Pancreas (tissue), 10 donors: ENCODE data around the gene TFPI. TPM values are rescaled to one million over a fixed set of nuclear protein-coding genes. Genes with fewer than 3 reads are reported as not detected.

Source experiments
- ATAC-seq, 4 donors: fragments of 200-7000 bp; cut with Tn5 transposase; one replicate each; pipeline versions ENCODE4 v1.8.0 to v1.9.1; 2020; ENCODE audit warnings: mild to moderate bottlenecking in 4 of 4, moderate library complexity in 4 of 4
- DNase-seq, 6 donors: peaks; one replicate each; pipeline ENCODE4 v3.0.0-alpha.2; 2020
- FAIRE-seq: peaks from 2 replicates; lab custom pipeline; 2012; peaks lifted over from hg19 to GRCh38; lab: Jason Lieb, UNC
- H3K27ac ChIP-seq, 4 donors: fragments of 200-600 bp; sonication (generic); 1 replicate in 3 of 4; 2 replicates in 1 of 4; pipeline versions ENCODE4 v1.5.0 to v1.8.0; 2020
- H3K27me3 ChIP-seq, 4 donors: fragments of 200-600 bp; one replicate each; pipeline ENCODE4 v1.8.0; 2021
- H3K36me3 ChIP-seq, 3 donors: fragments of 200-600 bp; sonication (generic) in 1 of 3; one replicate each; pipeline versions ENCODE4 v1.5.0 to v1.8.0; 2020 to 2021
- H3K4me1 ChIP-seq, 3 donors: fragments of 200-600 bp; one replicate each; pipeline ENCODE4 v1.8.0; 2021
- H3K4me3 ChIP-seq, 4 donors: fragments of 200-600 bp; sonication (generic) in 2 of 4; one replicate each; pipeline versions ENCODE4 v1.5.0 to v1.8.0; 2020 to 2021
- H3K9me3 ChIP-seq, 4 donors: fragments of 200-600 bp; one replicate each; pipeline ENCODE4 v1.8.0; 2021
- WGBS, 2 donors: extraction: QIAGEN DNeasy Blood & Tissue Kit; methylation state at CpG; one replicate each; pipeline ENCODE4 v1.1.7; 2013; 5-methylcytosine and 5-hydroxymethylcytosine counted together
- intact Hi-C, 3 donors: fragments of 100-400 bp; cut with DNase I; formaldehyde crosslinking; loops; one replicate each; pipeline versions ENCODE4 v1.11.1 to v1.14.2; 2022
- polyA plus RNA-seq, 2 donors: library from polyadenylated mRNA; stranded (reverse); fragments of 200-250 nt; gene quantifications; one replicate each; pipeline ENCODE4 v1.2.3, GENCODE V29; 2013
- total RNA-seq, 6 donors: library from RNA; stranded (reverse); fragmentation: NEBNext Ultra II Directional in 4 of 6; extraction: Animal tissue kit (Norgen Biotek cat#: 25700) in 4 of 6; gene quantifications; one replicate each; pipeline versions ENCODE4 v1.2.1 to v1.2.4, GENCODE V29; 2021 to 2023
- TF ChIP-seq, protein P1 (sequence below), 4 donors: fragments of 200-600 bp; sonication (generic) in 3 of 4; IDR thresholded peaks; one replicate each; pipeline versions ENCODE4 v1.5.0 to v1.8.0; 2021; ENCODE audit warnings: antibody characterized with exemption in 4 of 4
- donor health status: healthy with polysubstance abuse.
- donor health status: DM: no; HTN: no; CAD: no; lungs with moderate emphysema.
- donor health status: DM: no; HTN: no; CAD: no.
- donor health status: control.
- donor health status: control.
- donor health status: Bipolar disorder and iron deficiency.
- donor health status: DM: yes; HTN: yes; CAD: no.
- donor health status: DM: no; HTN: no; CAD: no.
- donor health status: DM: no; HTN: no; CAD: no.
- donor health status: DM: yes; HTN: yes; CAD: no.

Gene TFPI
- total and polyA plus RNA-seq, 8 donors: 7.9 to 25.8 (median 18.3) TPM

DNA sequence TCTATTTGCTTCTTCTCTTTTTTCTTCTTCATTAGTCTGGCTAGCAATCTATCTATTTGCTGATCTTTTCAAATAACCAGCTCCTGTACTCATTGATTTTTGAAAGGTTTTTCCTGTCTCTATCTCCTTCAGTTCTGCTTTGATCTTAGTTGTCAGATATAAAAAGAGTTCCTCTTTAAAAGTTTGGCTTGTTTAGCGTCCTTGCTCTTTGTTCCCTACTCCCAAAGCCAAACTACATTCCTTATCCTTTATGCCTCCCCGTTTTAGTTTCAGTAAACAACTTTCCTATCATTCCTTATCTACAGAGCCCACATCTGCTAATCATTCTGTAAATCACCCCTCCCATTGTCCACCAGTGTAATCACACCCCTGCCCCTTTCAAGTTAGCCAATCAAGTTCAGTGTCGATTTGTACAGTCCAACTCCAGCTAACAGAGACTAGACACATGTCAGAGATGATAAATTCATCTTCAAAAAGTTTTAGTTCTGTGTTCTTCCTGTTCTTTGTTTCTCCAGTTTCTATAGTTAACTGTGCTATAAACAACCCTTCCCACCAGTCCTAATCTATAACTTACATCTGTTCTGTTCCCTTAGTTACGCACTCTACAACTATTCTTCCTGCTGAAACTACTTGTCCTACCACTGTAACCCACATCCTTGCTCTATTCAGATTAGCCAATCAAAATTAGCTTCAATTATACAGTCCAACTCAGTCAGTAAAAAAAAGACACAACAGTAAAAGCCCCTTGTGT is 44.4 kb downstream of the TFPI start:
- TF ChIP-seq, protein P1, sequence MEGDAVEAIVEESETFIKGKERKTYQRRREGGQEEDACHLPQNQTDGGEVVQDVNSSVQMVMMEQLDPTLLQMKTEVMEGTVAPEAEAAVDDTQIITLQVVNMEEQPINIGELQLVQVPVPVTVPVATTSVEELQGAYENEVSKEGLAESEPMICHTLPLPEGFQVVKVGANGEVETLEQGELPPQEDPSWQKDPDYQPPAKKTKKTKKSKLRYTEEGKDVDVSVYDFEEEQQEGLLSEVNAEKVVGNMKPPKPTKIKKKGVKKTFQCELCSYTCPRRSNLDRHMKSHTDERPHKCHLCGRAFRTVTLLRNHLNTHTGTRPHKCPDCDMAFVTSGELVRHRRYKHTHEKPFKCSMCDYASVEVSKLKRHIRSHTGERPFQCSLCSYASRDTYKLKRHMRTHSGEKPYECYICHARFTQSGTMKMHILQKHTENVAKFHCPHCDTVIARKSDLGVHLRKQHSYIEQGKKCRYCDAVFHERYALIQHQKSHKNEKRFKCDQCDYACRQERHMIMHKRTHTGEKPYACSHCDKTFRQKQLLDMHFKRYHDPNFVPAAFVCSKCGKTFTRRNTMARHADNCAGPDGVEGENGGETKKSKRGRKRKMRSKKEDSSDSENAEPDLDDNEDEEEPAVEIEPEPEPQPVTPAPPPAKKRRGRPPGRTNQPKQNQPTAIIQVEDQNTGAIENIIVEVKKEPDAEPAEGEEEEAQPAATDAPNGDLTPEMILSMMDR (IDR thresholded peaks at IDR 0.05): no peak
- no peaks in the 10 kb centered on the region for H3K4me1 ChIP-seq
- no peak for DNase-seq
- FAIRE-seq: no peak
- ATAC-seq: no peak
- WGBS, 2 donors: 30 to 35% methylated on average over 4 of the region's 4 CpGs
- H3K4me3 ChIP-seq: no peak overlapping the region
- intact Hi-C loops: loop anchor here (5.0 to 10.0 kb wide), 2 partner anchors 65 to 67 kb away; no protein-coding TSS in a partner anchor
- no peak overlapping the region for H3K27ac ChIP-seq
- H3K9me3 ChIP-seq: no peaks in the 10 kb centered on the region
- H3K27me3 ChIP-seq: no peaks in the 10 kb centered on the region
- no peaks in the 10 kb centered on the region for H3K36me3 ChIP-seq

DNA sequence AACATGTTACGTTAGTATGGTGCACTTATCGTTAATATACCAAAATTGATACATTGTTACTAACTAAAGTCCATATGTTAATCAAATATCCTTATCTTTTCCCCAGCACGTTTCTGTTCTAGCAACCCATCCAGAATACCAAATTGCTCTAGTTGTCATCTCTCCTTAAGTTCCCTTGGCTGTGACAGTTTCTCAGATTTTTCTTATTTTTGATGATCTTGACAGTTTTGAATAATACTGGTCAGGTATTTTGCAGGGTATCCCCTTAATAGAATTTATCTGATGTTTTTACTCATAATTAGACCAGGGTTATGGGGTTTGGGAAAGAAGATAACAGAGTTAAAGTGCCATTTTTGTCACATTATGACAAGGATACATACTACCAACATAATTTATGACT is 47.8 kb downstream of the TFPI start:
- WGBS, 2 donors: 66 to 67% methylated on average over 3 of the region's 3 CpGs
- DNase-seq: no peak
- intact Hi-C loops: loop anchor here (5.0 to 10.0 kb wide), 2 partner anchors 68 to 71 kb away; no protein-coding TSS in a partner anchor
- no peak overlapping the region for H3K4me3 ChIP-seq
- H3K27ac ChIP-seq: no peak overlapping the region
- H3K27me3 ChIP-seq: no peaks in the 10 kb centered on the region
- ATAC-seq: no peak
- H3K4me1 ChIP-seq: no peaks in the 10 kb centered on the region
- H3K9me3 ChIP-seq: no peaks in the 10 kb centered on the region
- H3K36me3 ChIP-seq: no peaks in the 10 kb centered on the region
- TF ChIP-seq, protein P1 (IDR thresholded peaks at IDR 0.05): no peak
- FAIRE-seq: no peak

DNA sequence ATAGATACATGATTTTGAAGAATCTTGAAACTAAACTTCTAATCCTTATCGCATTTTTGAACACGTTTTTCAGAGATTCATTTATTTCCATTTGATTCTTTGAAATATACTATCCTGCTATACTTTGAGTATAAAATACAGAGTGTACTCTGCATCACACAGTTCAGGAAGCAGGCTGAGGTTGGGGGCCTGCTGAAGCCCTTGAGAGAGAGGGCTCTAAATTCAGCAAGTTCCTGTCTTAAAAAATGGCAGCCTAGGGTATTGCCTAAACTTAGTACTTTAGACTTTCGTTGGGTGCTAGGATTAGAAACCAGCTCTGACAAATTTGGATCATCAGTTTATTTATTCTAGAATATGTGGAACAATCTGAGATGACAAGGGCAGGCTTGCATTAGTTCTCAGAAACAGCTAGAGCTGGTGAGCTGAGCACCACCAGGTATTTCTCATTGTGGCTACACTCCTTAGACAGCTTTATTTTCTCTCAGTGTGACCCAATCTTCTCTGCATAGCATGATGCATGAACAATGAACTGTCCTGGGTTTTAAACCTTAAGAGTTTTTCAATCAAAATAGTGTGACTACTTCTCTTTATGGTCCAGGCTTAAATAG is 49.1 kb downstream of the TFPI start:
- H3K27me3 ChIP-seq: no peaks in the 10 kb centered on the region
- WGBS, 2 donors: 37 to 62% methylated on average over 3 of the region's 3 CpGs
- H3K4me1 ChIP-seq: peaks cover 0 to 9% (median 4%) of the 10 kb centered on the region in 3 donors
- FAIRE-seq (no peak), ATAC-seq (no peak), DNase-seq (no peak)
- no peaks in the 10 kb centered on the region for H3K36me3 ChIP-seq
- H3K9me3 ChIP-seq: no peaks in the 10 kb centered on the region
- H3K27ac ChIP-seq: no peak overlapping the region
- intact Hi-C loops: loop anchor here (5.0 to 10.0 kb wide), 2 partner anchors 70 to 72 kb away; no protein-coding TSS in a partner anchor
- H3K4me3 ChIP-seq: no peak overlapping the region
- TF ChIP-seq, protein P1 (IDR thresholded peaks at IDR 0.05): no peak

DNA sequence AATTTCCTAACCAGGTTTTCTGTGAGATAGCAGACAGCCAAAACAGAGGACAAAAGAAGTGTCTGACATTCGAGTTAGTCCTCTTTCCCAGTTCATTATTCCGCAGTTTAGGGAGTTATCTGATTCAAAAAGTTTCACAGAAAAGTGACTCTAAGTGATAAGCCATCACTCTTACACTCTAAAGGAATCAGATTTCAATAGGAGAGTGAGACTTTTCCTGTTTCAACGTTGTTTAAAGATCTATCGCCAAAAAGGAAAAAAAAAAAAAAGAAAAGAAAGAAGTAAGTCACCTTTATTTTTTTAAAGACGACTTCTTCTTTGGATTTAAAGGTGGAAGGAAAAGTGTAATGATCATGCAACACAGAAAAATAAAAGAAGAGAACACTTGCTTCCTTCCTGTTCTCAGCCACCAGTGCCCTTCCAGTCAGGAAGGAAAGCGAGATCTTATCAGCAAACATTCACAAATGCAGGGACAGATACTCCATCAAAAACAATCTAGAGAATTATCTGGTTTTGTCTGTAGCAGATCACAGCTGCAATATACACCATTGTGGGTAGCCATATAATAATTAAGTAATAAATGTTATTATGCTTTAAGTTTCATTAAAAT is 49.8 kb downstream of the TFPI start:
- 25 to 32% methylated on average over 6 of the region's 6 CpGs for WGBS, 2 donors
- no peaks in the 10 kb centered on the region for H3K9me3 ChIP-seq
- no peak for DNase-seq
- TF ChIP-seq, protein P1 (IDR thresholded peaks at IDR 0.05): no peak
- H3K4me3 ChIP-seq: no peak overlapping the region
- no peaks in the 10 kb centered on the region for H3K27me3 ChIP-seq
- no peaks in the 10 kb centered on the region for H3K36me3 ChIP-seq
- peaks cover 0 to 11% (median 6%) of the 10 kb centered on the region in 3 donors for H3K4me1 ChIP-seq
- FAIRE-seq: no peak
- intact Hi-C loops: loop anchor here in 2 of 3 donors (10.0 kb wide), 1 partner anchor 70 kb away; no protein-coding TSS in a partner anchor
- no peak for ATAC-seq
- no peak overlapping the region for H3K27ac ChIP-seq
